Fibroblast of lung (primary cell): ENCODE measurements around the gene SULT4A1. TPM values are rescaled to one million over a fixed set of nuclear protein-coding genes. Genes with fewer than 3 reads are reported as not detected.

Experiments used
- DNase-seq, 2 donors: peaks; one replicate each; pipeline versions ENCODE4 v3.0.0 to v3.0.0-alpha.2; 2010; ENCODE audit warnings: low read depth in 2 of 2
- H2AFZ ChIP-seq: 2 replicates; pipeline ENCODE4 v1.5.1; 2012; ENCODE audit warnings: low read length, control low read depth, inconsistent platforms
- H3K27ac ChIP-seq: 2 replicates; pipeline ENCODE4 v1.5.1; 2011; ENCODE audit warnings: low read length, control low read depth; ENCODE audit not compliant: insufficient read depth
- H3K27me3 ChIP-seq: 2 replicates; pipeline ENCODE4 v1.5.1; 2011; ENCODE audit warnings: mild to moderate bottlenecking, low read length; ENCODE audit not compliant: control insufficient read depth, insufficient read depth
- H3K36me3 ChIP-seq: 2 replicates; pipeline ENCODE4 v1.5.1; 2011; ENCODE audit warnings: low read length; ENCODE audit not compliant: control insufficient read depth, insufficient read depth
- H3K4me1 ChIP-seq: 2 replicates; pipeline ENCODE4 v1.5.1; 2011; ENCODE audit warnings: low read length; ENCODE audit not compliant: control insufficient read depth, insufficient read depth; ENCODE audit errors: extremely low read depth
- H3K4me2 ChIP-seq: 2 replicates; pipeline ENCODE4 v1.5.1; 2011; ENCODE audit warnings: low read length, control low read depth; ENCODE audit not compliant: insufficient read depth; ENCODE audit errors: extremely low read depth
- H3K4me3 ChIP-seq, 4 experiments: fragments of 200-600 bp in 1 of 4; sonication (generic) in 1 of 4; replicated peaks in 1 of 4; 2 replicates each; pipeline ENCODE4 v1.5.1; 2011 to 2016; ENCODE audit warnings: low read length in 4 of 4, low read depth in 3 of 4, mild to moderate bottlenecking in 3 of 4, control low read depth in 2 of 4, inconsistent platforms in 1 of 4, mixed read lengths in 1 of 4; ENCODE audit not compliant: insufficient read depth in 1 of 4; ENCODE audit errors: control extremely low read depth in 1 of 4
- H3K79me2 ChIP-seq: 2 replicates; pipeline ENCODE4 v1.5.1; 2012; ENCODE audit warnings: mild to moderate bottlenecking, low read length, inconsistent platforms; ENCODE audit not compliant: control insufficient read depth, insufficient read depth
- H3K9ac ChIP-seq: 2 replicates; pipeline ENCODE4 v1.5.1; 2011; ENCODE audit warnings: mild to moderate bottlenecking, low read length, control low read depth; ENCODE audit not compliant: insufficient read depth
- H3K9me3 ChIP-seq: 2 replicates; pipeline ENCODE4 v1.5.1; 2012; ENCODE audit warnings: low read depth, low read length; ENCODE audit not compliant: control insufficient read depth, insufficient read depth
- H4K20me1 ChIP-seq: 2 replicates; pipeline ENCODE4 v1.5.1; 2011; ENCODE audit warnings: low read length; ENCODE audit not compliant: control insufficient read depth, insufficient read depth; ENCODE audit errors: extremely low read depth
- CTCF ChIP-seq, 2 donors: IDR thresholded peaks in 1 of 2; conservative IDR thresholded peaks in 1 of 2; 1 replicate in 1 of 2; 2 replicates in 1 of 2; pipeline ENCODE4 v1.5.1; 2011 to 2012; ENCODE audit warnings: low read length in 2 of 2, control low read depth in 1 of 2, inconsistent platforms in 1 of 2, low read depth in 1 of 2, mild to moderate bottlenecking in 1 of 2
- EZH2 ChIP-seq: IDR thresholded peaks from 2 replicates; pipeline ENCODE4 v1.5.1; 2012; ENCODE audit warnings: low read length, control low read depth, mild to moderate bottlenecking; ENCODE audit errors: missing control alignments
- polyA plus RNA-seq, 2 donors: library from polyadenylated mRNA; depleted of rRNA in 1 of 2; stranded (reverse) in 1 of 2; unstranded in 1 of 2; fragments of >200 nt; gene quantifications; 2 replicates each; pipeline ENCODE4 v1.2.1, GENCODE V29; 2011 to 2012; ENCODE audit warnings: missing spikeins in 1 of 2
- total RNA-seq: library from RNA; depleted of rRNA; stranded (reverse); fragments of >200 nt; gene quantifications from 2 replicates; pipeline ENCODE4 v1.2.1, GENCODE V29; 2014

Gene SULT4A1
- total and polyA plus RNA-seq, 2 donors (not counting 1 experiment from before 2014, with no cell fraction given), result 0.16 to 0.50 TPM

- Histone ChIP-seq H3K27ac (no peak overlapping the region), H3K4me2 (no peak overlapping the region), H3K27me3 (peaks cover 4% of the 10 kb centered on the region), H3K9me3 (no peaks in the 10 kb centered on the region), H3K4me1 (no peaks in the 10 kb centered on the region), H3K36me3 (no peaks in the 10 kb centered on the region), H3K79me2 (no peaks in the 10 kb centered on the region), H3K4me3 (no peak overlapping the region), H4K20me1 (no peaks in the 10 kb centered on the region), H3K9ac (no peak overlapping the region), H2AFZ (no peak overlapping the region)
- DNase-seq, result peak in 1 of 2 donors; percentile 50
- TF ChIP-seq EZH2 (no peak), CTCF (conservative IDR thresholded peaks at IDR 0.05 in 1 of 2, IDR thresholded peaks at IDR 0.05 in 1 of 2; ENCODE audit: low read depth in 1 of 2, low read length in 2 of 2) (no peak)
Observed at GRCh38 chr22:43798492-43798891, 63.8 kb downstream of the SULT4A1 start.

- Histone ChIP-seq H2AFZ (no peak overlapping the region), H3K27ac (no peak overlapping the region), H3K4me1 (no peaks in the 10 kb centered on the region), H3K27me3 (peaks cover 4% of the 10 kb centered on the region), H4K20me1 (no peaks in the 10 kb centered on the region), H3K9me3 (no peaks in the 10 kb centered on the region), H3K4me3 (no peak overlapping the region), H3K79me2 (no peaks in the 10 kb centered on the region), H3K4me2 (no peak overlapping the region), H3K9ac (no peak overlapping the region), H3K36me3 (no peaks in the 10 kb centered on the region)
- TF ChIP-seq EZH2 (no peak), CTCF (conservative IDR thresholded peaks at IDR 0.05 in 1 of 2, IDR thresholded peaks at IDR 0.05 in 1 of 2; ENCODE audit: low read depth in 1 of 2, low read length in 2 of 2) (peak; percentile 45 to 61)
- DNase-seq, result peak; percentile 56 to 72
Observed at GRCh38 chr22:43796567-43796966, 65.7 kb downstream of the SULT4A1 start.

- Histone ChIP-seq H2AFZ (no peak overlapping the region), H3K4me2 (no peak overlapping the region), H3K27ac (no peak overlapping the region), H3K4me3 (no peak overlapping the region), H3K9me3 (no peaks in the 10 kb centered on the region), H3K4me1 (no peaks in the 10 kb centered on the region), H3K36me3 (no peaks in the 10 kb centered on the region), H4K20me1 (no peaks in the 10 kb centered on the region), H3K79me2 (no peaks in the 10 kb centered on the region), H3K27me3 (peaks cover 4% of the 10 kb centered on the region), H3K9ac (no peak overlapping the region)
- DNase-seq, result no peak
- TF ChIP-seq EZH2, result no peak
- no peak for TF ChIP-seq CTCF (conservative IDR thresholded peaks at IDR 0.05 in 1 of 2, IDR thresholded peaks at IDR 0.05 in 1 of 2; ENCODE audit: low read depth in 1 of 2, low read length in 2 of 2)
Observed at GRCh38 chr22:43795320-43795719, 67.0 kb downstream of the SULT4A1 start.
